22Rv1 (cell line): Measurements from ENCODE around the gene TOR1AIP2.

Experiments used
- H3K27ac ChIP-seq: fragments of 450-650 bp; 2 replicates; pipeline ENCODE4 v1.5.1; 2017
- CTCF ChIP-seq: fragments of 450-650 bp; IDR thresholded peaks from 2 replicates; pipeline ENCODE4 v1.5.1; 2017; ENCODE audit warnings: mild to moderate bottlenecking
- ZFX ChIP-seq: fragments of 450-650 bp; IDR thresholded peaks from 2 replicates; pipeline ENCODE4 v1.6.1; 2017; ENCODE audit warnings: antibody characterized with exemption, borderline replicate concordance

The TOR1AIP2 gene

GRCh38 chr1:179817789-179818188, 59.8 kb downstream of the TOR1AIP2 start:
- TF ChIP-seq CTCF = no peak
- no peak for TF ChIP-seq ZFX
- no peak overlapping the region for H3K27ac ChIP-seq

GRCh38 chr1:179817056-179817455, 60.5 kb downstream of the TOR1AIP2 start:
- H3K27ac ChIP-seq = no peak overlapping the region
- no peak for TF ChIP-seq CTCF
- TF ChIP-seq ZFX = no peak

GRCh38 chr1:179816196-179816960, 61.2 kb downstream of the TOR1AIP2 start:
- no peak overlapping the region; the same call in 1 of the 2 replicates for H3K27ac ChIP-seq
- no peak for TF ChIP-seq ZFX
- no peak for TF ChIP-seq CTCF

DNA sequence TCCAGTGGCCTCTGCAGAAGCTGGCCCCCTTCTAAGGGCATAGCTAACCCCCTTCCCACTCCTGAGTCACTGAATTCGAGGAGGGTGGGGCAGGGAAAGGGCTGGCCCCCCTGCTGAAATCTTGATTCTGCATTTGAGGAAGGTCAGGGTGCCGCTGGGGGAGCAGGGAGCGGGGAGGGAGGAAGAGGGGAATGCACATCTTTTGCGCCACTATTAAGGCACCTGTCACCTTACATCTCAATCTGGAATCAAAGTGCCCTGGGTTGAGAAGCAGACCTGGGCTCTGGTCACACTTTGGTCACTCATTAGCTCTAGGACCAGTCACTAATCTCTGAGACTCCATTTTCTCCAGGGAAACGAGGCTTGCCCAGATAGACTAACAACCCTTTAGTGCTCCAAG, 62.0 kb downstream of the TOR1AIP2 start:
- TF ChIP-seq CTCF = no peak
- TF ChIP-seq ZFX = no peak
- H3K27ac ChIP-seq = peak overlapping the region; percentile 46

- TF ChIP-seq CTCF = no peak
- no peak for TF ChIP-seq ZFX
- peak overlapping the region; percentile 46; the same call in 1 of the 2 replicates for H3K27ac ChIP-seq
These were observed 63.1 kb downstream of the TOR1AIP2 start for GRCh38 chr1:179814546-179814838.

- TF ChIP-seq CTCF (no peak), ZFX (no peak)
- H3K27ac ChIP-seq = peak overlapping the region; percentile 46; the same call in 1 of the 2 replicates
These were observed 63.7 kb downstream of the TOR1AIP2 start for GRCh38 chr1:179813626-179814545.
